Measurements from ENCODE around the gene SAP30L. TPM values are rescaled to one million over a fixed set of nuclear protein-coding genes. Genes with fewer than 3 reads are reported as not detected.
A peak's percentile ranks its signal among the peaks of the same experiment; 100 is the strongest.

Gene SAP30L
- total and polyA plus RNA-seq, 2 of the 13 experiments (the other 11 are each of a cell fraction or from before 2014, with no cell fraction given) = 27.9 to 37.2 TPM

DNA sequence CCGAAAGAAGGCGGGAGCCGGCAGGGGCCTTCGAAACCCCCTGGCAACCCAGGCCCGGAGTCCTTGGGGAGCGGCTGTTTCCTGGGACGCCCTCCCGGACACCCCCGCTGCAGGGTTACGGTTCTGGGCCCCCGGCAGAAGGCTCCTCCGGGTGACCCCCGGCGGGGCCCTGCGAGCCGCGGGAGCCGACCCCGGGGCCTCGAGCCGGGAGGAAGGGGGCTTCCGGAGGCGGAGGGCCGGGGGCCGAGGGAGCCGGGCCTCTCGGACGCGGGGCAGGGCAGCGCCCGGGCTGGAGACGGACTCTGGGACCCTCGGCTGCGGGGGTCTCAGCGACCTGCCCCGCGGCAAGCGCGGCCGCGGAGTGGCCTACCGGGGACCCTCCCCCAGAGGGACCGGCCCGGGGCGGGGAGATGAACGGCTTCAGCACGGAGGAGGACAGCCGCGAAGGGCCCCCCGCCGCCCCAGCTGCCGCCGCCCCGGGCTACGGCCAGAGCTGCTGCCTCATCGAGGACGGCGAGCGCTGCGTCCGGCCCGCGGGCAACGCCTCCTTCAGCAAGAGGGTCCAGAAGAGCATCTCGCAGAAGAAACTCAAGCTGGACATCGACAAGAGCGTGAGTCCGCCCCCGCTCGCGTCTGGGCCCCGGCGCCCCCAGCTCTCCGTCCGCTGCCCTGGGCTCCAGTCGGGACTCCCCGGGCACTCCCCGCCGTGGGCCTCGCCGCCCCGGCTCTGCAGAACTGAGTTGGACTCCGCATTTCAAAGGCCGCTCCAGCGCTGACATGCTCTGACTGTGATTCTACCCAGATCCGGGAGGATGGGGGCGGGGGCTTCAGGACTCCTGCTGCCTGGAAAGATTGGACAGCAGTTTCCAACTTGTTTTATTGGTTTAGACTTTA lies 645 bp downstream of the SAP30L start (continued):
- TF ChIP-seq, protein P1, sequence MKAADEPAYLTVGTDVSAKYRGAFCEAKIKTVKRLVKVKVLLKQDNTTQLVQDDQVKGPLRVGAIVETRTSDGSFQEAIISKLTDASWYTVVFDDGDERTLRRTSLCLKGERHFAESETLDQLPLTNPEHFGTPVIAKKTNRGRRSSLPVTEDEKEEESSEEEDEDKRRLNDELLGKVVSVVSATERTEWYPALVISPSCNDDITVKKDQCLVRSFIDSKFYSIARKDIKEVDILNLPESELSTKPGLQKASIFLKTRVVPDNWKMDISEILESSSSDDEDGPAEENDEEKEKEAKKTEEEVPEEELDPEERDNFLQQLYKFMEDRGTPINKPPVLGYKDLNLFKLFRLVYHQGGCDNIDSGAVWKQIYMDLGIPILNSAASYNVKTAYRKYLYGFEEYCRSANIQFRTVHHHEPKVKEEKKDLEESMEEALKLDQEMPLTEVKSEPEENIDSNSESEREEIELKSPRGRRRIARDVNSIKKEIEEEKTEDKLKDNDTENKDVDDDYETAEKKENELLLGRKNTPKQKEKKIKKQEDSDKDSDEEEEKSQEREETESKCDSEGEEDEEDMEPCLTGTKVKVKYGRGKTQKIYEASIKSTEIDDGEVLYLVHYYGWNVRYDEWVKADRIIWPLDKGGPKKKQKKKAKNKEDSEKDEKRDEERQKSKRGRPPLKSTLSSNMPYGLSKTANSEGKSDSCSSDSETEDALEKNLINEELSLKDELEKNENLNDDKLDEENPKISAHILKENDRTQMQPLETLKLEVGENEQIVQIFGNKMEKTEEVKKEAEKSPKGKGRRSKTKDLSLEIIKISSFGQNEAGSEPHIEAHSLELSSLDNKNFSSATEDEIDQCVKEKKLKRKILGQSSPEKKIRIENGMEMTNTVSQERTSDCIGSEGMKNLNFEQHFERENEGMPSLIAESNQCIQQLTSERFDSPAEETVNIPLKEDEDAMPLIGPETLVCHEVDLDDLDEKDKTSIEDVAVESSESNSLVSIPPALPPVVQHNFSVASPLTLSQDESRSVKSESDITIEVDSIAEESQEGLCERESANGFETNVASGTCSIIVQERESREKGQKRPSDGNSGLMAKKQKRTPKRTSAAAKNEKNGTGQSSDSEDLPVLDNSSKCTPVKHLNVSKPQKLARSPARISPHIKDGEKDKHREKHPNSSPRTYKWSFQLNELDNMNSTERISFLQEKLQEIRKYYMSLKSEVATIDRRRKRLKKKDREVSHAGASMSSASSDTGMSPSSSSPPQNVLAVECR (CRISPR knock-in tag; IDR thresholded peaks at IDR 0.05; ENCODE audit: borderline replicate concordance) = peak; percentile 58; the same call in 1 of the 2 replicates
- TF ChIP-seq, protein P2, sequence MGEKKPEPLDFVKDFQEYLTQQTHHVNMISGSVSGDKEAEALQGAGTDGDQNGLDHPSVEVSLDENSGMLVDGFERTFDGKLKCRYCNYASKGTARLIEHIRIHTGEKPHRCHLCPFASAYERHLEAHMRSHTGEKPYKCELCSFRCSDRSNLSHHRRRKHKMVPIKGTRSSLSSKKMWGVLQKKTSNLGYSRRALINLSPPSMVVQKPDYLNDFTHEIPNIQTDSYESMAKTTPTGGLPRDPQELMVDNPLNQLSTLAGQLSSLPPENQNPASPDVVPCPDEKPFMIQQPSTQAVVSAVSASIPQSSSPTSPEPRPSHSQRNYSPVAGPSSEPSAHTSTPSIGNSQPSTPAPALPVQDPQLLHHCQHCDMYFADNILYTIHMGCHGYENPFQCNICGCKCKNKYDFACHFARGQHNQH (CRISPR knock-in tag; IDR thresholded peaks at IDR 0.05) = peak; percentile 49; the same call in 1 of the 2 replicates
- TF ChIP-seq SNAPC2 (CRISPR knock-in tag; IDR thresholded peaks at IDR 0.05) (0 out of 2 replicates have a peak, but pooled peaks have one; percentile 38), POLR2A (IDR thresholded peaks at IDR 0.05; ENCODE audit: insufficient read depth in 1 of 2, low read depth in 2 of 2, low read length in 2 of 2) (0 out of 4 replicates have a peak, but pooled peaks of 1 of the 2 experiments have one; percentile 36), MYC (CRISPR knock-in tag; IDR thresholded peaks at IDR 0.05; ENCODE audit: borderline replicate concordance) (peak; percentile 18; the same call in 1 of the 2 replicates), MEIS2 (CRISPR knock-in tag; IDR thresholded peaks at IDR 0.05) (peak; percentile 13; the same call in 1 of the 2 replicates)
- TF ChIP-seq, protein P3, sequence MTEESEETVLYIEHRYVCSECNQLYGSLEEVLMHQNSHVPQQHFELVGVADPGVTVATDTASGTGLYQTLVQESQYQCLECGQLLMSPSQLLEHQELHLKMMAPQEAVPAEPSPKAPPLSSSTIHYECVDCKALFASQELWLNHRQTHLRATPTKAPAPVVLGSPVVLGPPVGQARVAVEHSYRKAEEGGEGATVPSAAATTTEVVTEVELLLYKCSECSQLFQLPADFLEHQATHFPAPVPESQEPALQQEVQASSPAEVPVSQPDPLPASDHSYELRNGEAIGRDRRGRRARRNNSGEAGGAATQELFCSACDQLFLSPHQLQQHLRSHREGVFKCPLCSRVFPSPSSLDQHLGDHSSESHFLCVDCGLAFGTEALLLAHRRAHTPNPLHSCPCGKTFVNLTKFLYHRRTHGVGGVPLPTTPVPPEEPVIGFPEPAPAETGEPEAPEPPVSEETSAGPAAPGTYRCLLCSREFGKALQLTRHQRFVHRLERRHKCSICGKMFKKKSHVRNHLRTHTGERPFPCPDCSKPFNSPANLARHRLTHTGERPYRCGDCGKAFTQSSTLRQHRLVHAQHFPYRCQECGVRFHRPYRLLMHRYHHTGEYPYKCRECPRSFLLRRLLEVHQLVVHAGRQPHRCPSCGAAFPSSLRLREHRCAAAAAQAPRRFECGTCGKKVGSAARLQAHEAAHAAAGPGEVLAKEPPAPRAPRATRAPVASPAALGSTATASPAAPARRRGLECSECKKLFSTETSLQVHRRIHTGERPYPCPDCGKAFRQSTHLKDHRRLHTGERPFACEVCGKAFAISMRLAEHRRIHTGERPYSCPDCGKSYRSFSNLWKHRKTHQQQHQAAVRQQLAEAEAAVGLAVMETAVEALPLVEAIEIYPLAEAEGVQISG (CRISPR knock-in tag; IDR thresholded peaks at IDR 0.05) = peak; percentile 14; the same call in 1 of the 2 replicates
- TF ChIP-seq, protein P4, sequence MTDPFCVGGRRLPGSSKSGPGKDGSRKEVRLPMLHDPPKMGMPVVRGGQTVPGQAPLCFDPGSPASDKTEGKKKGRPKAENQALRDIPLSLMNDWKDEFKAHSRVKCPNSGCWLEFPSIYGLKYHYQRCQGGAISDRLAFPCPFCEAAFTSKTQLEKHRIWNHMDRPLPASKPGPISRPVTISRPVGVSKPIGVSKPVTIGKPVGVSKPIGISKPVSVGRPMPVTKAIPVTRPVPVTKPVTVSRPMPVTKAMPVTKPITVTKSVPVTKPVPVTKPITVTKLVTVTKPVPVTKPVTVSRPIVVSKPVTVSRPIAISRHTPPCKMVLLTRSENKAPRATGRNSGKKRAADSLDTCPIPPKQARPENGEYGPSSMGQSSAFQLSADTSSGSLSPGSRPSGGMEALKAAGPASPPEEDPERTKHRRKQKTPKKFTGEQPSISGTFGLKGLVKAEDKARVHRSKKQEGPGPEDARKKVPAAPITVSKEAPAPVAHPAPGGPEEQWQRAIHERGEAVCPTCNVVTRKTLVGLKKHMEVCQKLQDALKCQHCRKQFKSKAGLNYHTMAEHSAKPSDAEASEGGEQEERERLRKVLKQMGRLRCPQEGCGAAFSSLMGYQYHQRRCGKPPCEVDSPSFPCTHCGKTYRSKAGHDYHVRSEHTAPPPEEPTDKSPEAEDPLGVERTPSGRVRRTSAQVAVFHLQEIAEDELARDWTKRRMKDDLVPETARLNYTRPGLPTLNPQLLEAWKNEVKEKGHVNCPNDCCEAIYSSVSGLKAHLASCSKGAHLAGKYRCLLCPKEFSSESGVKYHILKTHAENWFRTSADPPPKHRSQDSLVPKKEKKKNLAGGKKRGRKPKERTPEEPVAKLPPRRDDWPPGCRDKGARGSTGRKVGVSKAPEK (CRISPR knock-in tag; IDR thresholded peaks at IDR 0.05; ENCODE audit: borderline replicate concordance) = 0 out of 2 replicates have a peak, but pooled peaks have one; percentile 30
